ENCODE measurements around the gene CTSF.

- TF ChIP-seq CTCF (IDR thresholded peaks at IDR 0.05; ENCODE audit: low read depth, low read length) (no peak), POLR2A (IDR thresholded peaks at IDR 0.05; ENCODE audit: extremely low read depth, insufficient read length) (no peak)
These were observed 19.4 kb downstream of the CTSF start for GRCh38 chr11:66548774-66549630.
